Measurements from ENCODE around the gene LAP3. TPM values are rescaled to one million over a fixed set of nuclear protein-coding genes. Genes with fewer than 3 reads are reported as not detected.
"Not testable (repeated sequence)": the region's sequence is repeated elsewhere in the genome, so short reads cannot be mapped to it uniquely, and the experiment has no call there.

The LAP3 gene
- total RNA-seq, 1 donor from 2014 or later = 50.5 TPM

DNA sequence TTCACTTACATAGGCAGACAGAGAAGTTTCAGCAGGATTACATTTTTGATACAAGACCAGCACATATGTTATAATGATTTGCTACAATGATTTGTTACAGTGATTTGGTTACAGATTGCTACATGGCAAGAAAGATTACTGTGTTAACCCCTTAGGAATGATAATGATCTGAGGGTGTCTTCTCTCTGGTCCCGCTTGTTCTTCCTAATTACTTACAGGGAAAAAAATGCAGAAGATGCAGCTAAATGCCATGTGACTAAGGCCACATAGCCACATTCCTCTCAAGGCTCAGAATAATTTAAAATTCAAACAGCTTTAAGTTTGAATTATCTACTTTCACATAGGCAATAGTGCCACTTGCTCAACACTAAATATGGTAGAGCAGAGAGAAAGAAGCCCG lies 9.7 kb upstream of the LAP3 start:
- no peaks in the 10 kb centered on the region for H3K36me3 Mint-ChIP-seq (ENCODE audit: low read depth)
- no peak overlapping the region for H3K27ac Mint-ChIP-seq
- H3K27me3 Mint-ChIP-seq = no peaks in the 10 kb centered on the region
- intact Hi-C loops (cut with micrococcal nuclease) = no loop called here
- no peaks in the 10 kb centered on the region for H3K4me1 Mint-ChIP-seq
- ATAC-seq (ENCODE audit: low read depth) (no peak), DNase-seq (no peak)
- ChIA-PET CTCF (no interaction called here), POLR2A (no interaction called here)
- TF ChIP-seq, protein P1, sequence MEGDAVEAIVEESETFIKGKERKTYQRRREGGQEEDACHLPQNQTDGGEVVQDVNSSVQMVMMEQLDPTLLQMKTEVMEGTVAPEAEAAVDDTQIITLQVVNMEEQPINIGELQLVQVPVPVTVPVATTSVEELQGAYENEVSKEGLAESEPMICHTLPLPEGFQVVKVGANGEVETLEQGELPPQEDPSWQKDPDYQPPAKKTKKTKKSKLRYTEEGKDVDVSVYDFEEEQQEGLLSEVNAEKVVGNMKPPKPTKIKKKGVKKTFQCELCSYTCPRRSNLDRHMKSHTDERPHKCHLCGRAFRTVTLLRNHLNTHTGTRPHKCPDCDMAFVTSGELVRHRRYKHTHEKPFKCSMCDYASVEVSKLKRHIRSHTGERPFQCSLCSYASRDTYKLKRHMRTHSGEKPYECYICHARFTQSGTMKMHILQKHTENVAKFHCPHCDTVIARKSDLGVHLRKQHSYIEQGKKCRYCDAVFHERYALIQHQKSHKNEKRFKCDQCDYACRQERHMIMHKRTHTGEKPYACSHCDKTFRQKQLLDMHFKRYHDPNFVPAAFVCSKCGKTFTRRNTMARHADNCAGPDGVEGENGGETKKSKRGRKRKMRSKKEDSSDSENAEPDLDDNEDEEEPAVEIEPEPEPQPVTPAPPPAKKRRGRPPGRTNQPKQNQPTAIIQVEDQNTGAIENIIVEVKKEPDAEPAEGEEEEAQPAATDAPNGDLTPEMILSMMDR (IDR thresholded peaks at IDR 0.05) = no peak
- H3K4me3 Mint-ChIP-seq = no peak overlapping the region
- H3K9me3 Mint-ChIP-seq = no peaks in the 10 kb centered on the region

DNA sequence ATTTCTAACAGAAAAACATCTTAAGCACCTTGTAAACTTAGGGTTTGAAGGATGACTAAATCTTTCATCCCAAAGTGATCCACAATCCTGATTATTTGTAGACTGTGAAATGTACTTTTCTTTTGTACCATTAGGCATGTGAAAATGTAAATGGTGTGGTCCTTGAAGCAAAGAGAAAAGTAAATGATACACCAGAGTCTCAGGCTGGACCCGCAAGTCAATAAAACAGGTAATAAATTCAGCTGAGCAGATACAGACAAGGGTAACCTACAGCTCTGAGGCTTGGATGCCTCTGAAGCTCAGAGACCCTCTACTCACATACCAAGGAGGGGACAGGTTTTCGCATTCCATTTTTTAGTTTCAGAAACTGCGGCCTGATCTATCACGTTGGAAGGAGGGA lies 2.8 kb upstream of the LAP3 start:
- ATAC-seq (ENCODE audit: low read depth) (no peak), DNase-seq (no peak)
- Mint-ChIP-seq H3K4me1 (peaks cover 20% of the 10 kb centered on the region), H3K36me3 (ENCODE audit: low read depth) (peaks cover 2% of the 10 kb centered on the region), H3K9me3 (no peaks in the 10 kb centered on the region), H3K4me3 (no peak overlapping the region), H3K27ac (peak overlapping the region; percentile 35), H3K27me3 (no peaks in the 10 kb centered on the region)
- POLR2A ChIA-PET = interaction anchor here (1.3 kb wide), 1 partner anchor 40 kb away, joined by 5 read pairs; the partner anchor contains the start of gene MED28
- TF ChIP-seq, protein P1 (IDR thresholded peaks at IDR 0.05) = no peak
- intact Hi-C loops (cut with micrococcal nuclease) = no loop called here
- CTCF ChIA-PET = no interaction called here

DNA sequence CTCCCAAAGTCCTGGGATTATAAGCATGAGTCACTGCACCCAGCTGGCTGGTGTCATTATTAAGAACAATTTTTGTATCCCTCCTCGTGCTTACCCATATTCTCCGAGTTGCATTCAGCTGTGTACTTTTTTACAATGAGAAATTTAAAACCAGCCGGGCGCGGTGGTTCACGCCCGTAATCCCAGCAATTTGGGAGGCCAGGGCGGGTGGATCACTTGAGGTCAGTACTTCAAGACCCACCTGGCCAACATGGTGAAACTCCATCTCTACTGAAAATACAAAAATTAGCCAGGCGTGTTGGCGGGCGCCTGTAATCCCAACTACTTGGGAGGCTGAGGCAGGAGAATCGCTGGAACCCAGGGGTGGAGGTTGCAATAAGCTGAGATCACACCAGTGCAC lies 1.8 kb upstream of the LAP3 start:
- ChIA-PET CTCF (interaction anchor here (1.8 kb wide), 1 partner anchor 61 kb away, joined by 4 read pairs; no protein-coding TSS in a partner anchor), POLR2A (interaction anchor here (4.9 kb wide), 1 partner anchor 39 kb away, joined by 75 read pairs; the partner anchor contains the start of gene MED28)
- not testable (repeated sequence) for H3K9me3 Mint-ChIP-seq; H3K27me3 Mint-ChIP-seq; DNase-seq; ATAC-seq (ENCODE audit: low read depth); H3K27ac Mint-ChIP-seq; H3K4me3 Mint-ChIP-seq; H3K36me3 Mint-ChIP-seq (ENCODE audit: low read depth)
- intact Hi-C loops (cut with micrococcal nuclease) = loop anchor here (5.0 kb wide), 1 partner anchor 1348 kb away; the partner anchor contains the start of gene TAPT1
- peaks cover 27% of the 10 kb centered on the region for H3K4me1 Mint-ChIP-seq

DNA sequence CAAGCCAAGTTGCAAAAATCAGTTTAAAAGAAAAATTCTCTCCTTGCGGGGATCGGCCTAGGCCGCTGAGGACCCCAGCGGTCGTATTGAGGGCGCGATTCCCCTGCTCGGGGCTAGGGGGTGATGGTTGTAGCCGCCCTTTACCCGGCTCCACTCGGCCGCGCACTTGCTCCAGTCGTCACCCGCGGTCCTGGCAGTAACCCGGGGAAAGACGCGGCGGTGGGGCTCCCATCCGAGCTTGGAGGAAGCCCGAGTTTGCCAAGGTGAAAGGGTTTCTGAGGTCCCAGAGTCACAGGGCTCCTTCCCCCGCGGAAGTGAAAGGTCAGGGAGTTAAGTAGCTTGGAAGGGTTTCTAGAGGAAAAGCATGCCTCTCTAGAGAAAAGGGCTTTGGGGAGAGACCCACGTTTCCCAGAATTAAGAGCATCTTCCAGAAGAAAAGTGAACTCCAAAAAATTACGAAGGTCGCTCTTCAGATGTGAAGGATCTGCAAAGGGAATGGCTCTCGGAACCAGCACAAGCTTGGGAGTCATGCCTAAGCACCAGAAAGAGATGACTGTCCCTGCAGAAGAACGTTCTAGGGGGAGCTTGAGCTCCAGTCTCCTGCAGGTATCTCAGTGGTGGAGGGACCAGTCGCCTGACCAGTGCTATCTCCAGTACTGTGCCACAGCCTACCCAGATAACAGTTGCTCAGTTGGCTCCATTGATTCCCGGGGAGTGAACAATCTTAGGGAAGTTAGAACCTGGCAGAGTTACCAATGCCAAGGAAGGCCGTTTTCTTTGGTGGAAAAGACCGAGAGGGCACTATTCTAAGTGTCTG lies 875 bp downstream of the LAP3 start:
- Mint-ChIP-seq H3K9me3 (no peaks in the 10 kb centered on the region), H3K4me3 (peak overlapping the region; percentile 89), H3K27ac (peak overlapping the region; percentile 92), H3K36me3 (ENCODE audit: low read depth) (peaks cover 31% of the 10 kb centered on the region), H3K4me1 (peaks cover 32% of the 10 kb centered on the region), H3K27me3 (no peaks in the 10 kb centered on the region)
- intact Hi-C loops (cut with micrococcal nuclease) = loop anchor here (1.0 to 5.0 kb wide), 9 partner anchors 17 to 1351 kb away; partner anchors contain the start of genes DCAF16, LCORL, MED28 and NCAPG
- POLR2A ChIA-PET = interaction anchor here (0.6 to 4.9 kb wide), 6 partner anchors 15 to 444 kb away, joined by 3 to 75 read pairs (median 8); partner anchors contain the start of gene MED28
- ATAC-seq (ENCODE audit: low read depth) = peak; percentile 13
- TF ChIP-seq, protein P1 (IDR thresholded peaks at IDR 0.05) = no peak
- CTCF ChIA-PET = interaction anchor here (0.6 to 1.2 kb wide), 3 partner anchors 37 to 240 kb away, joined by 3 read pairs; no protein-coding TSS in a partner anchor
- DNase-seq = no peak

DNA sequence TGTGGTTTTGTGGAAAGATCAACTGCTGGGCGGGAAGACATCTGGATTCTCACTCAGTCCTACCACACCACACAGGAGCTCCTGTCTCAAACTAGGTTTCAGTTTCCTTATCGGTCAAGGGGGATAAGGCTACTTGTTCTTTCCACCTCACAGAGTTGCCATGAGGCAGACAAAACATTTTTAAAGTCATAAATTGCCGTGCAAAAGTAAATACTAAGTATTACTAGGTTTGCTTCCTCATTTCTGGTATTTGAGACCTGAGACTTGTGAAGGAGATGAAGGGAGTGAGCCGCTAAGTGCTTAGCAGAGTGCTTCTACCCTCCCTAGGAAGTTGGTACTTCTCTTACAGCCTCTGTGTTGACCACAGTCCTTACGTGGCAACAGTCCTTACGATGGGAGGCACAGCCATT lies 1.5 kb downstream of the LAP3 start:
- intact Hi-C loops (cut with micrococcal nuclease) = loop anchor here (5.0 kb wide), 1 partner anchor 1351 kb away; the partner anchor contains the start of gene TAPT1
- DNase-seq (no peak), ATAC-seq (ENCODE audit: low read depth) (no peak)
- H3K36me3 Mint-ChIP-seq (ENCODE audit: low read depth) = peaks cover 37% of the 10 kb centered on the region
- H3K27ac Mint-ChIP-seq = peak overlapping the region; percentile 92
- peaks cover 32% of the 10 kb centered on the region for H3K4me1 Mint-ChIP-seq
- H3K9me3 Mint-ChIP-seq = no peaks in the 10 kb centered on the region
- POLR2A ChIA-PET = interaction anchor here (0.6 to 4.9 kb wide), 6 partner anchors 14 to 444 kb away, joined by 3 to 75 read pairs (median 8); partner anchors contain the start of gene MED28
- H3K27me3 Mint-ChIP-seq = no peaks in the 10 kb centered on the region
- CTCF ChIA-PET = interaction anchor here (1.1 to 1.2 kb wide), 2 partner anchors 37 to 55 kb away, joined by 3 read pairs; no protein-coding TSS in a partner anchor
- TF ChIP-seq, protein P1 (IDR thresholded peaks at IDR 0.05) = no peak
- H3K4me3 Mint-ChIP-seq = peak overlapping the region; percentile 89

Measured in activated B cell treated with CpG ODN at 0.5 μM for 24 hours (primary cell).